HG03439 (cell line): ENCODE data around the gene HIPK3.
"Not testable (repeated sequence)": the region's sequence is repeated elsewhere in the genome, so short reads cannot be mapped to it uniquely, and the experiment has no call there.

ENCODE experiments used
- ATAC-seq: cut with Tn5 transposase; IDR thresholded peaks from one replicate; pipeline ENCODE4 v1.9.1; 2021; ENCODE audit warnings: mild to moderate bottlenecking, moderate library complexity; ENCODE audit not compliant: unreplicated experiment

HIPK3 gene

GRCh38 chr11:33257160-33257896 lies at the start of gene HIPK3:
Gene HIPK3 (plus strand): TSS chr11:33257381.
- ATAC-seq = peak; percentile 72

- ATAC-seq = no peak
Measured at GRCh38 chr11:33207408-33207985, 49.7 kb upstream of the HIPK3 start.

GRCh38 chr11:33208150-33208549 lies 49.0 kb upstream of the HIPK3 start:
- no peak for ATAC-seq

GRCh38 chr11:33211153-33211552 lies 46.0 kb upstream of the HIPK3 start:
- no peak for ATAC-seq

GRCh38 chr11:33211580-33211979 lies 45.6 kb upstream of the HIPK3 start:
- no peak for ATAC-seq

- no peak for ATAC-seq
Measured at GRCh38 chr11:33214187-33214586, 43.0 kb upstream of the HIPK3 start.

GRCh38 chr11:33214767-33215166 lies 42.4 kb upstream of the HIPK3 start:
- no peak for ATAC-seq

GRCh38 chr11:33216676-33217075 lies 40.5 kb upstream of the HIPK3 start:
- not testable (repeated sequence) for ATAC-seq

GRCh38 chr11:33222052-33222750 lies 35.0 kb upstream of the HIPK3 start:
- no peak for ATAC-seq

- ATAC-seq = no peak
Measured at GRCh38 chr11:33225371-33225770, 31.8 kb upstream of the HIPK3 start.

- ATAC-seq = no peak
Measured at GRCh38 chr11:33227578-33228261, 29.5 kb upstream of the HIPK3 start.

GRCh38 chr11:33234397-33235190 lies 22.6 kb upstream of the HIPK3 start:
- no peak for ATAC-seq

GRCh38 chr11:33237039-33237597 lies 20.1 kb upstream of the HIPK3 start:
- ATAC-seq = no peak

GRCh38 chr11:33242575-33242974 lies 14.6 kb upstream of the HIPK3 start:
- no peak for ATAC-seq

GRCh38 chr11:33243654-33244053 lies 13.5 kb upstream of the HIPK3 start:
- not testable (repeated sequence) for ATAC-seq

- no peak for ATAC-seq
Measured at GRCh38 chr11:33248416-33248971, 8.7 kb upstream of the HIPK3 start.

- no peak for ATAC-seq
Measured at GRCh38 chr11:33256031-33256812, 959 bp upstream of the HIPK3 start.

- ATAC-seq = no peak
Measured at GRCh38 chr11:33256813-33257159, 395 bp upstream of the HIPK3 start.

GRCh38 chr11:33257897-33258630 lies 883 bp downstream of the HIPK3 start:
- ATAC-seq = peak; percentile 36
